Loucy (cell line): ENCODE results near the gene ADAMTS14.

Source experiments
- H2AFZ ChIP-seq: fragments of 200-600 bp; sonication (generic); 2 replicates; pipeline ENCODE4 v1.6.0; 2016; ENCODE audit warnings: antibody characterized with exemption, mild to moderate bottlenecking, low read length, moderate library complexity
- H3F3A ChIP-seq: fragments of 200-600 bp; 2 replicates; pipeline ENCODE4 v1.6.0; 2016; ENCODE audit warnings: antibody characterized with exemption, low read depth, mild to moderate bottlenecking
- H3K27me3 ChIP-seq: fragments of 200-600 bp; sonication (generic); 2 replicates; pipeline ENCODE4 v1.6.1; 2014; ENCODE audit warnings: low read length, mild to moderate bottlenecking; ENCODE audit not compliant: insufficient read depth, poor library complexity, severe bottlenecking
- H3K36me3 ChIP-seq: fragments of 200-600 bp; sonication (generic); 2 replicates; pipeline ENCODE4 v1.6.1; 2016; ENCODE audit warnings: low read length; ENCODE audit not compliant: insufficient read depth
- H3K4me1 ChIP-seq: fragments of 200-600 bp; sonication (generic); 2 replicates; pipeline ENCODE4 v1.5.1; 2014; ENCODE audit warnings: low read length, mild to moderate bottlenecking; ENCODE audit not compliant: insufficient read depth, poor library complexity, severe bottlenecking
- H3K4me2 ChIP-seq: fragments of 200-600 bp; sonication (generic); 2 replicates; pipeline ENCODE4 v1.6.0; 2014; ENCODE audit warnings: antibody characterized with exemption, low read length, low read depth, mild to moderate bottlenecking; ENCODE audit not compliant: poor library complexity, severe bottlenecking
- H3K4me3 ChIP-seq: fragments of 200-600 bp; sonication (generic); 2 replicates; pipeline ENCODE4 v1.5.1; 2014; ENCODE audit warnings: low read length, mild to moderate bottlenecking, mixed read lengths; ENCODE audit not compliant: poor library complexity, severe bottlenecking
- H3K79me2 ChIP-seq: fragments of 200-600 bp; sonication (generic); 2 replicates; pipeline ENCODE4 v1.6.1; 2014; ENCODE audit warnings: low read length; ENCODE audit not compliant: insufficient read depth
- H3K9ac ChIP-seq: fragments of 200-600 bp; sonication (generic); 2 replicates; pipeline ENCODE4 v1.6.0; 2014; ENCODE audit warnings: mild to moderate bottlenecking, low read depth, low read length, moderate library complexity; ENCODE audit not compliant: poor library complexity, severe bottlenecking
- H3K9me2 ChIP-seq: fragments of 200-600 bp; sonication (generic); replicated peaks from 2 replicates; pipeline ENCODE4 v1.6.1; 2016; ENCODE audit warnings: low read depth, low read length, mixed read lengths
- H3K9me3 ChIP-seq: fragments of 200-600 bp; sonication (generic); 2 replicates; pipeline ENCODE4 v1.6.1; 2014; ENCODE audit warnings: mild to moderate bottlenecking, antibody characterized with exemption, low read length, low read depth; ENCODE audit not compliant: insufficient read depth
- H4K20me1 ChIP-seq: fragments of 200-600 bp; sonication (generic); 2 replicates; pipeline ENCODE4 v1.6.0; 2014; ENCODE audit warnings: antibody characterized with exemption, low read length, mild to moderate bottlenecking; ENCODE audit not compliant: insufficient read depth, poor library complexity, severe bottlenecking
- CTCF ChIP-seq: fragments of 200-600 bp; sonication (generic); conservative IDR thresholded peaks from 2 replicates; pipeline ENCODE4 v1.5.1; 2014; ENCODE audit warnings: mild to moderate bottlenecking, antibody characterized with exemption, low read length
- EZH2phosphoT487 ChIP-seq: fragments of 200-600 bp; IDR thresholded peaks from 2 replicates; pipeline ENCODE4 v1.6.1; 2018; ENCODE audit warnings: antibody characterized with exemption, mild to moderate bottlenecking, moderate library complexity, borderline replicate concordance

The ADAMTS14 gene

GRCh38 chr10:70689661-70690060, 17.4 kb downstream of the ADAMTS14 start:
- H3K9ac ChIP-seq: no peak overlapping the region
- H3K36me3 ChIP-seq: no peaks in the 10 kb centered on the region
- H4K20me1 ChIP-seq: no peaks in the 10 kb centered on the region
- H3K27me3 ChIP-seq: no peaks in the 10 kb centered on the region
- no peak overlapping the region for H3K4me3 ChIP-seq
- no peak overlapping the region for H3K4me2 ChIP-seq
- no peaks in the 10 kb centered on the region for H3F3A ChIP-seq
- H2AFZ ChIP-seq: no peak overlapping the region
- TF ChIP-seq EZH2phosphoT487: no peak
- no peak for TF ChIP-seq CTCF
- H3K9me2 ChIP-seq: no peaks in the 10 kb centered on the region
- H3K4me1 ChIP-seq: no peaks in the 10 kb centered on the region
- H3K9me3 ChIP-seq: no peaks in the 10 kb centered on the region
- no peaks in the 10 kb centered on the region for H3K79me2 ChIP-seq

GRCh38 chr10:70690589-70690988, 18.3 kb downstream of the ADAMTS14 start:
- no peaks in the 10 kb centered on the region for H3K79me2 ChIP-seq
- H3K4me2 ChIP-seq: no peak overlapping the region
- H3K9me2 ChIP-seq: no peaks in the 10 kb centered on the region
- no peak overlapping the region for H2AFZ ChIP-seq
- H4K20me1 ChIP-seq: no peaks in the 10 kb centered on the region
- H3K4me3 ChIP-seq: no peak overlapping the region
- no peaks in the 10 kb centered on the region for H3K9me3 ChIP-seq
- H3K9ac ChIP-seq: no peak overlapping the region
- H3K4me1 ChIP-seq: no peaks in the 10 kb centered on the region
- no peaks in the 10 kb centered on the region for H3K36me3 ChIP-seq
- no peaks in the 10 kb centered on the region for H3K27me3 ChIP-seq
- H3F3A ChIP-seq: no peaks in the 10 kb centered on the region
- TF ChIP-seq CTCF (no peak), EZH2phosphoT487 (no peak)

GRCh38 chr10:70691611-70692010, 19.3 kb downstream of the ADAMTS14 start:
- H3K9me2 ChIP-seq: no peaks in the 10 kb centered on the region
- TF ChIP-seq EZH2phosphoT487: no peak
- TF ChIP-seq CTCF: no peak
- H3K27me3 ChIP-seq: no peaks in the 10 kb centered on the region
- no peaks in the 10 kb centered on the region for H3K79me2 ChIP-seq
- no peaks in the 10 kb centered on the region for H3F3A ChIP-seq
- no peaks in the 10 kb centered on the region for H3K4me1 ChIP-seq
- H3K4me3 ChIP-seq: no peak overlapping the region
- H2AFZ ChIP-seq: no peak overlapping the region
- H3K9me3 ChIP-seq: no peaks in the 10 kb centered on the region
- H3K9ac ChIP-seq: no peak overlapping the region
- no peak overlapping the region for H3K4me2 ChIP-seq
- H3K36me3 ChIP-seq: no peaks in the 10 kb centered on the region
- H4K20me1 ChIP-seq: no peaks in the 10 kb centered on the region
